Measurements from ENCODE around the gene FN3K.

GRCh38 chr17:82752371-82753200 lies 17.2 kb downstream of the FN3K start:
- TF ChIP-seq EZH2 (IDR thresholded peaks at IDR 0.05; ENCODE audit: insufficient read depth, poor library complexity, severe bottlenecking): no peak
- no peak for TF ChIP-seq EZH2phosphoT487 (IDR thresholded peaks at IDR 0.05; ENCODE audit: insufficient read depth, low read depth)

Measured in GM23248 (cell line).